ENCODE results near the gene AHCYL2.

Gene AHCYL2

DNA sequence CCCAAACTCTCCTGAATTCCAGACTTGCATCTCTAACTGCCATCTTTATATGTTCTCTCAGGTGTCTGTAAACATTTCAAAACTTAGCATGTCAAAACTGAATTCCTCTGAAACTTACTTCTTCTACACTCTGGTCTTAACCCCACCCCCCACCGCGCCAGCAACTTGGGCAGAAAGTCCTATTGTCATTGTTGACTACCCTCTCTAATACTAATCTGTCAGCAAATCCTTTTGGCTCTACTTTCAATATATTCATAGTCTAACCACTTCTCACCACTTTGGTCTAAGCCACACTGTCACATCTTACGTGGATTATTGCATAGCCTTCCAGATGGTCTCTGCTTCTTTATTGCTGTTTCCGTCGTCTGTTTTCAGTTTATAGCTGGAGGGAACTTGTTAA is 86.6 kb downstream of the AHCYL2 start:
- Histone ChIP-seq H3F3A (ENCODE audit: insufficient read depth) (no peaks in the 10 kb centered on the region), H4K20me1 (ENCODE audit: low read depth, low read length) (no peaks in the 10 kb centered on the region), H3K27me3 (ENCODE audit: low read length) (no peaks in the 10 kb centered on the region), H3K9me3 (ENCODE audit: insufficient read depth, low read length) (no peaks in the 10 kb centered on the region), H3K4me3 (ENCODE audit: insufficient read depth, low read length, poor library complexity, severe bottlenecking) (no peak overlapping the region), H3K4me2 (ENCODE audit: low read depth, low read length, poor library complexity, severe bottlenecking) (no peak overlapping the region), H3K9ac (ENCODE audit: low read length) (no peak overlapping the region), H3K79me2 (ENCODE audit: insufficient read depth, low read length) (no peaks in the 10 kb centered on the region), H3K27ac (ENCODE audit: low read depth, low read length) (no peak overlapping the region), H3K9me2 (replicated peaks; ENCODE audit: insufficient read depth, low read length) (no peaks in the 10 kb centered on the region), H2AFZ (ENCODE audit: low read depth, low read length, severe bottlenecking) (no peak overlapping the region), H3K36me3 (ENCODE audit: low read length) (no peaks in the 10 kb centered on the region)
- TF ChIP-seq, protein P1, sequence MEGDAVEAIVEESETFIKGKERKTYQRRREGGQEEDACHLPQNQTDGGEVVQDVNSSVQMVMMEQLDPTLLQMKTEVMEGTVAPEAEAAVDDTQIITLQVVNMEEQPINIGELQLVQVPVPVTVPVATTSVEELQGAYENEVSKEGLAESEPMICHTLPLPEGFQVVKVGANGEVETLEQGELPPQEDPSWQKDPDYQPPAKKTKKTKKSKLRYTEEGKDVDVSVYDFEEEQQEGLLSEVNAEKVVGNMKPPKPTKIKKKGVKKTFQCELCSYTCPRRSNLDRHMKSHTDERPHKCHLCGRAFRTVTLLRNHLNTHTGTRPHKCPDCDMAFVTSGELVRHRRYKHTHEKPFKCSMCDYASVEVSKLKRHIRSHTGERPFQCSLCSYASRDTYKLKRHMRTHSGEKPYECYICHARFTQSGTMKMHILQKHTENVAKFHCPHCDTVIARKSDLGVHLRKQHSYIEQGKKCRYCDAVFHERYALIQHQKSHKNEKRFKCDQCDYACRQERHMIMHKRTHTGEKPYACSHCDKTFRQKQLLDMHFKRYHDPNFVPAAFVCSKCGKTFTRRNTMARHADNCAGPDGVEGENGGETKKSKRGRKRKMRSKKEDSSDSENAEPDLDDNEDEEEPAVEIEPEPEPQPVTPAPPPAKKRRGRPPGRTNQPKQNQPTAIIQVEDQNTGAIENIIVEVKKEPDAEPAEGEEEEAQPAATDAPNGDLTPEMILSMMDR (IDR thresholded peaks at IDR 0.05; ENCODE audit: insufficient read depth, low read length, poor library complexity, severe bottlenecking) = no peak
- no peak for TF ChIP-seq EZH2phosphoT487 (conservative IDR thresholded peaks at IDR 0.05; ENCODE audit: low read length)

DNA sequence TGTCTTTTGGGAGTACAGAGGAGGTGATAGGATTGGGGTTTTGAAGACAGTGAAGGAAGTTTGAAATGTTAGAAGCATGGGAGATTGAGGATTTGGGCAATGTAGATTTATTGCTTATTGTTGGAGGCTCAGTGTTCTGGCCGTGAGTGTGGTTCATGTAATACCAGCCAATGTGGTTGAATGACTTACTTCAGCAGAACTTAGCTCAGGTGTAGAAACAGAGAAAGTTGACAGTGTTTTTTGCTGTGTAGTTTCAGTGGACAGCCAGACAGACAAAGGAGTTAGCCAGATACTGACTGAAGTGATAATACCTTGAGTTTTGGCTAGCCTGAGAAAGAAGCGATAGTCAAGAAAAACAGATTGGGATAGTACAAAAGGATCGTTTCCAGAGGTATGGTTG is 88.5 kb downstream of the AHCYL2 start:
- Histone ChIP-seq H3K79me2 (ENCODE audit: insufficient read depth, low read length) (no peaks in the 10 kb centered on the region), H3K9me2 (replicated peaks; ENCODE audit: insufficient read depth, low read length) (no peaks in the 10 kb centered on the region), H4K20me1 (ENCODE audit: low read depth, low read length) (no peaks in the 10 kb centered on the region), H3K4me3 (ENCODE audit: insufficient read depth, low read length, poor library complexity, severe bottlenecking) (no peak overlapping the region), H3K27me3 (ENCODE audit: low read length) (no peaks in the 10 kb centered on the region), H2AFZ (ENCODE audit: low read depth, low read length, severe bottlenecking) (no peak overlapping the region), H3K4me2 (ENCODE audit: low read depth, low read length, poor library complexity, severe bottlenecking) (no peak overlapping the region), H3K9ac (ENCODE audit: low read length) (no peak overlapping the region), H3K9me3 (ENCODE audit: insufficient read depth, low read length) (no peaks in the 10 kb centered on the region), H3K27ac (ENCODE audit: low read depth, low read length) (no peak overlapping the region), H3F3A (ENCODE audit: insufficient read depth) (no peaks in the 10 kb centered on the region), H3K36me3 (ENCODE audit: low read length) (no peaks in the 10 kb centered on the region)
- TF ChIP-seq, protein P1 (IDR thresholded peaks at IDR 0.05; ENCODE audit: insufficient read depth, low read length, poor library complexity, severe bottlenecking) = no peak
- no peak for TF ChIP-seq EZH2phosphoT487 (conservative IDR thresholded peaks at IDR 0.05; ENCODE audit: low read length)

DNA sequence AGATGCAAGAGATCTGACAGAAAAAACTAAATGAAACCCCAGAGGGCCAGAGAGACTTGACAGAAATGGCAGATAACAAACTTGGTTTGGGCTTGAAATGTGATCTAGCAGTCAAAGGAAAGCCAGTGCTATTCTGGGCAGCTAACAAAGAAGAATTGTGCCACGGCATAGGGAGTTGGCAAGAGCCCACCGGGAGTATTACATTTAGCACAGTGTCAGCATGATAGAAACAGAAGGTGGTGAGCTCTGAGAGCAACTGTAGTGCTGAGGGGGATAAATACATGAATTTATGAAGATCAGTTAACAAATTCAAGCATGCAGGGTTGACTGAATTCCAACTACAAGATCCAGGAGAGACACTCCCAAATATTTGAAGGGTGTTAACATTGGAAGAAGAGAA is 91.1 kb downstream of the AHCYL2 start:
- no peak overlapping the region for H3K4me2 ChIP-seq (ENCODE audit: low read depth, low read length, poor library complexity, severe bottlenecking)
- no peak overlapping the region for H3K9ac ChIP-seq (ENCODE audit: low read length)
- no peaks in the 10 kb centered on the region for H4K20me1 ChIP-seq (ENCODE audit: low read depth, low read length)
- H3F3A ChIP-seq (ENCODE audit: insufficient read depth) = no peaks in the 10 kb centered on the region
- H3K9me2 ChIP-seq (replicated peaks; ENCODE audit: insufficient read depth, low read length) = no peaks in the 10 kb centered on the region
- H3K9me3 ChIP-seq (ENCODE audit: insufficient read depth, low read length) = no peaks in the 10 kb centered on the region
- H3K27ac ChIP-seq (ENCODE audit: low read depth, low read length) = no peak overlapping the region
- TF ChIP-seq EZH2phosphoT487 (conservative IDR thresholded peaks at IDR 0.05; ENCODE audit: low read length) = no peak
- TF ChIP-seq, protein P1 (IDR thresholded peaks at IDR 0.05; ENCODE audit: insufficient read depth, low read length, poor library complexity, severe bottlenecking) = no peak
- H3K4me3 ChIP-seq (ENCODE audit: insufficient read depth, low read length, poor library complexity, severe bottlenecking) = no peak overlapping the region
- H3K79me2 ChIP-seq (ENCODE audit: insufficient read depth, low read length) = no peaks in the 10 kb centered on the region
- H2AFZ ChIP-seq (ENCODE audit: low read depth, low read length, severe bottlenecking) = no peak overlapping the region
- H3K36me3 ChIP-seq (ENCODE audit: low read length) = no peaks in the 10 kb centered on the region
- H3K27me3 ChIP-seq (ENCODE audit: low read length) = no peaks in the 10 kb centered on the region

Data from SU-DHL-6 (cell line).